ENCODE measurements around the gene RPL10A.

DNA sequence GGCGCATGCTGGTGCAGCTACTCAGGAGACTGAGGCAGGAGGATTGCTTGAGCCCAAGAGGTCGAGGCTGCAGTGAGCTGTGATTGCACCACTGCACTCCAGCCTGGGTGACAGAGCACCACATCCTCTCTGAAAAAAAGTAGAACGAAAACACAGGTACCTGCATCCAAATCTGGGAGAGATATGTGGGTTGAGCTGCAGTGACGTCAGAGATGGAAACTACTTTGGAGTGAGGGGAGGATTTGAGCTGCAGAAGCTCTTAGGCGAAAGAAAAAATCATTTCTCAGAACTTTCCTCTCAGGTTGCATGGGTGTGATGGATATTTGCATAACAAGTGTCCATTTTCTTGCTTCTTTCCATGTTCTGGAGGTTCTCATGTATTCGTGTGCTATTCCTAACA is 48.5 kb downstream of the RPL10A start:
- TF ChIP-seq POLR2A (IDR thresholded peaks at IDR 0.05) = no peak
- TF ChIP-seq, protein P1, sequence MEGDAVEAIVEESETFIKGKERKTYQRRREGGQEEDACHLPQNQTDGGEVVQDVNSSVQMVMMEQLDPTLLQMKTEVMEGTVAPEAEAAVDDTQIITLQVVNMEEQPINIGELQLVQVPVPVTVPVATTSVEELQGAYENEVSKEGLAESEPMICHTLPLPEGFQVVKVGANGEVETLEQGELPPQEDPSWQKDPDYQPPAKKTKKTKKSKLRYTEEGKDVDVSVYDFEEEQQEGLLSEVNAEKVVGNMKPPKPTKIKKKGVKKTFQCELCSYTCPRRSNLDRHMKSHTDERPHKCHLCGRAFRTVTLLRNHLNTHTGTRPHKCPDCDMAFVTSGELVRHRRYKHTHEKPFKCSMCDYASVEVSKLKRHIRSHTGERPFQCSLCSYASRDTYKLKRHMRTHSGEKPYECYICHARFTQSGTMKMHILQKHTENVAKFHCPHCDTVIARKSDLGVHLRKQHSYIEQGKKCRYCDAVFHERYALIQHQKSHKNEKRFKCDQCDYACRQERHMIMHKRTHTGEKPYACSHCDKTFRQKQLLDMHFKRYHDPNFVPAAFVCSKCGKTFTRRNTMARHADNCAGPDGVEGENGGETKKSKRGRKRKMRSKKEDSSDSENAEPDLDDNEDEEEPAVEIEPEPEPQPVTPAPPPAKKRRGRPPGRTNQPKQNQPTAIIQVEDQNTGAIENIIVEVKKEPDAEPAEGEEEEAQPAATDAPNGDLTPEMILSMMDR (IDR thresholded peaks at IDR 0.05) = no peak

Data from upper lobe of left lung (tissue), 4 donors.